ENCODE results near the gene CFAP74.

CFAP74 gene

DNA sequence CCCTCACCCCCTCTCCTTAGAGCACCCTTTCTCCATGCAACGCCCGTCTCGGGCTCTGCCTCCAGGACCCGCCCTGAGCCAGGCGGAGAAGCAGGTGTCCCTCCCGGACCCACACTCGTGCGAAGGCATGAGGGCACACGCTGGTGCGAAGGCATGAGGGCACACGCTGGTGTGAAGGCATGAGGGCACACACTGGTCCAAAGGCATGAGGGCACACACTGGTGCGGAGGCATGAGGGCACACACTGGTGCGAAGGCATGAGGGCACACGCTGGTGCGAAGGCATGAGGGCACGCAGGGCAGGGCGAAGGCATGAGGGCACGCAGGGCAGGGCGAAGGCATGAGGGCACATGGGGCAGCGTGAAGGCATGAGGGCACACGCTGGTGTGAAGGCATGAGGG lies 78.7 kb downstream of the CFAP74 start:
- no peak for DNase-seq

DNA sequence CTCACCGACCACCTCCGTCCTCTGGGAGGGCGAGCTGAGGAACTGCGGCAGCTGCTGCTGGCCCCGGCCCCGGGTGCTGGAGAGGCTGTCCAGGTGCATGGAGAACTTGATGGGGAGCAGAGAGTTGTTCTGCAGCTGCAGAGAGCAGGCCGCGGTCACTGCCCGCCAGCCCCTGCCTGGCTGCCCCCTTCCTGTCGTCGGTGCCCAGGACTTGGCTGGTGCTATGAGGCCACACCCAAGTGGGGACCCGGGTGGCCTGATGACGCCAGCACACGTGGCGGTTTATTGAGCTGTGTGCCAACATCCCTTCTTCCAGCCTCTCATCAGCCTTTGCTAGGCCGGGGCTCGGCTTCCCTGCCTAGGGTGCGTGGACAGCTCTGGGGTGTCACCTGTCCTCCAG lies 79.2 kb downstream of the CFAP74 start:
- DNase-seq, result no peak

DNA sequence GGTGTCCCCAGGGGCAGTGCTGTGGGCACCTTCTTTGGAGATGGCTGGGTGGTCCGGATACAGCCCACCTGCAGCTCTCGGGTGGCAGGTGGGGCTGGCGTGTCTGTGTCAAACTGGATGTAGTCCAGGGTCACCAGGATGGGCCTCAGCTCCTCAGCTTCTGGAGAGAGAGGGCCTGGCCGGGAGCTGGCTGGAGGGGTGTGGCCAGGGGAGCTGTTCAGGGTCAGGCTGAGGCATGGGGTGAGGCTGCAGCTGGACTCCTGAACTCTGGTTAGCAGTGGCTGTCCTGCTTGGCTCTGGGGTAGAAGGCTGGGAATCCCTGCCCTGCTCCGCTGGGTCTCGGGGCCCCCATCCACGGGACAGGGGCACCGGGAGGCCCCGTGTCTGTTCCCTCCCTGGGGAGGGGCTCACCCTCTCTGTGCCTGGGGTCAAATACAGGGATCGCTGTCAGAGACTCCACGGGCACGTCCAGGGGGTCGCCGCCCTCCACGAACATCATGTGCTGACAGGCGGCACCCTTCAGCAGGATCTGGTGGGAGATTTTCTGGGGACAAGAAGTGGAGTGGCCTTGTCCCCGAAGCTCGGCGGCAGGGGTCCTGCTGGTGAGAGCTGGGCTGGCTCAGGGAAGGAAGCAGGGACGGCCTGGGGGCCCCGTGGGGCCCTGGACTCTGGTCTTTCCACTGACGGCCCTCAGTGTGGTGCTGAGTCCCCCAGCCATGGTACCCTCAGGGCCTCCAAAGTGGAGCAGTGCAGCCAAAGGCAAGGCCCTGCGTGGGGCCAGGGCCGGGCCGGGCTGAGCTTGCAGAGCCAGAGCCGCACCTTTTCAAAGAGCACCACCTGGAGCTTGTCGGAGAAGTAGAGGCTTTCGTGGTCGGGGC lies 80.4 kb downstream of the CFAP74 start:
- no peak for DNase-seq

GRCh38 chr1:1922702-1922955 lies 81.0 kb downstream of the CFAP74 start:
- no peak for DNase-seq

- no peak for DNase-seq
These were observed 81.5 kb downstream of the CFAP74 start for GRCh38 chr1:1921901-1922701.

GRCh38 chr1:1921459-1921862 lies 82.1 kb downstream of the CFAP74 start:
- no peak for DNase-seq

DNA sequence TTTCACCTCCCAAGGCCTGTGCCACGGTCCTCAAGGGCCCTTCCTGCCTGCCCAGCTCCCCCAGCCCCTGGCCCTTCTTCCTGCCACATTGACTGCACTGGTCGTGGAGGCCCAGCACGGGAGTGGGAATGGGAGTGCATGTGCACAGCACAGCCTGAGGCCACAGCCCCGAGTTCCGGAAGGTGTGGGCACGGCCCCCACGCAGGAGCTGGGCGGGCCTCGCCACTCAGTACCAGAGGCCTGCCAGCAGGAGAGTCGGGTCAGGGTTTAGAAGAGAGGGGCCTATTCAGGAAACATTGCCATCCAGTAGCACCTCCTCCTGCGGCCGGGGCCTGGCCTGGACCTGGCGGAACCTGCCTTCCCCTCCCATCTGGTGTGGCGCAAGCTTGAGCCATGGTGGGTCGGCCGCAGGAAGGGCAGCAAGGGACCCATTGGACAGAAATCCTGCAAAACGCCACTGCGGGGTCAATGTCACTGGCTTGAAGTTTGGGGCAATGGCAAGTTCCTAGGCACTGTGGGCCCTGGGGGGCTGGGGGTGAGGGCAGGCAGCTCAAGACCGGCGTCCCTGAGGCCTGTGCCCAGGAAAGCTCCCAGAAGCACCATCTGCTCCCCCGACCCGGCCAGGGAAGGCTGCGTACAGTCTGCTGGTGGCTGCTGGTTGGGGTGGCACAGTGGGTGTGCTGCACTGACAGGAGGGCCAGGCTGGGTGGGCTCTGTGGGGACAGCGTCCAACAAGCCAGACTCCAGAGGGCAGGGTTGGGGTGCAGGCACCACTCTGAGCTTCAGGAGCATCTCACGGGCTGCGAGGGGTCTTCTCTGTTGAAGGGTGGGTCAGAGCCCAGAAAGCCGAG lies 82.8 kb downstream of the CFAP74 start:
- no peak for DNase-seq

DNA sequence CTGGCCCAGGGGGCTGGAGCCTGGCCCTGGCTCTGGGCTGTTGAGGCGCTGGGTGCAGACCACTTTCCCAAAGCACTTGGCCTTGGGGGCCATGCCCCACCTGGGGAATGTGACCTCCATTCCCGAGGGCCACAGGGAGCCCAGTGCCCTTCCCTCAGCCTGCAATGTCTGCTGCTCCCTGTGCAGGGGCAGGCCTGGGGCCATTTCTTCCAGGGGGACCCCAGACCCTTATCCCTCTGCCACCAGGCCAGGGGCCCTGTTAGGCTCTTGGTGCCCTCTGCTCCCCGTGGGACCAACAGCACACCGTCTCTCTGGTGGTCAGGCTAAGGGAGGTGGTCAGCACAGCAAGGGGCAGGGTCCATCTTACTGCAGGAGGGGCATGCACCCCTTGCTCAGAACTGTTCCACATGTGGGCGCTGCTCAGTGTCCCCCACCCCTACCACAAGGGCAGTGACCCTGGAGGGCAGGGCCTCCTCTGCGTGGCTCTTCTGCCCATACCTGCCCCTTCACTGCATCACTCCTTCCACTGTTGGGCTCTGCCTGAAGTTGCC lies 83.5 kb downstream of the CFAP74 start:
- DNase-seq, result no peak

- DNase-seq, result peak; percentile 96
These were observed 84.1 kb downstream of the CFAP74 start for GRCh38 chr1:1919304-1920056.

- no peak for DNase-seq
These were observed 84.7 kb downstream of the CFAP74 start, which contains the start of gene TMEM52 for GRCh38 chr1:1918901-1919303. Gene TMEM52 (minus strand): TSS chr1:1919279. CDS start chr1:1919265, 14 bp downstream.

- no peak for DNase-seq
These were observed 85.3 kb downstream of the CFAP74 start for GRCh38 chr1:1917995-1918900.

GRCh38 chr1:1917304-1917976 lies 86.1 kb downstream of the CFAP74 start:
- DNase-seq, result no peak

DNA sequence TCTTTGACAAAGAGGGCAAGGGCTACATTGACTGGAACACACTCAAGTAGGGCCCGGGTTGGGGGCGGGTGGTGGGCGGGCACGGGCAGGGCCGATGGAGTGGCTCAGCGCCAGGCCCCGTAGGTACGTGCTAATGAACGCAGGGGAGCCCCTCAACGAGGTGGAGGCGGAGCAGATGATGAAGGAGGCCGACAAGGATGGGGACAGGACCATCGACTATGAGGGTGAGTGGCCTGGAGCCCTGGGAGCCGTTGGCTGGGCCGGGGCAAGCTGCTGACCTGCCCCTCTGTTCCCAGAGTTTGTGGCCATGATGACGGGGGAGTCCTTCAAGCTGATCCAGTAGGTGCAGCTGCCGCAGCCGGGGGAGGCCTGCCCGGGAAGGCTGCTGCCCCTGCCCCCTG lies 86.7 kb downstream of the CFAP74 start:
- no peak for DNase-seq

DNA sequence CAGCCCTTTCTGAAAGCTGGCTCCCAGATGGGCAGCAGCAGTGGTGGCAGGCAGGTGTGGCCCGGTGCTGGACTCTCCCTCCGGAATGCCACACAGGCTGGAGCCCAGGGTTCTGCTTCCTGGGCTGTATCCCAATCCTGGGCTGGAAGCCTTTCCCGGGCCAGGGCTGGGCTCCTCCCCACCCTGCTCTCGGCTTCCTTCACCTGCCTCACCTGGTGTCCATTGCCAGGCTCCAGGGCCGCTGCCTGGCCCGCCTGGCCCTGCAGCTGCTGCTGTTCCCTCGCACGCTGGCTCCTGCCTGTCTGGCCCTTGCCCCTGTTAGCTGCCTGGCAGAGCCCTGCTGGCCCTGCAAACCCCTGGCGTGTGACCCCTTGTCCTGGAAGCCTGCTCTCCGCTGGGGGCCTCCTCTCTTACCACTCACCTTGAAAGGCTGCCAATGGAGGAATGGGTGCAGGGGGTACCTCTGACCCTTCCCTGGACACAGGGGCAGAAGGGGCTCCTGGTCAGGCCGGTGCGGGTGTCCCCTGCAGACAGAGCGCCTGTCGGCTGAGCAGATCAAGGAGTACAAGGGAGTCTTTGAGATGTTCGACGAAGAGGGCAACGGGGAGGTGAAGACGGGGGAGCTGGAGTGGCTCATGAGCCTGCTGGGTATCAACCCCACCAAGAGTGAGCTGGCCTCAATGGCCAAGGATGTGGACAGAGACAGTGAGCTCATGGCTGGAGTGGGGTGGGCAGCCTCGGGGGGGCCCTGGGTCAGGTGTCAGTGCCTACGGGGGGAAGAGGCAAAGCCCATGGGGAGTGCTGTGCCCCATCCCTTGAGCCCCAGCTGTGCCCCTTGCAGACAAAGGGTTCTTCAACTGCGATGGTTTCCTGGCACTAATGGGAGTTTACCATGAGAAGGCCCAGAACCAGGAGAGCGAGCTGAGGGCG lies 87.4 kb downstream of the CFAP74 start:
- no peak for DNase-seq

DNA sequence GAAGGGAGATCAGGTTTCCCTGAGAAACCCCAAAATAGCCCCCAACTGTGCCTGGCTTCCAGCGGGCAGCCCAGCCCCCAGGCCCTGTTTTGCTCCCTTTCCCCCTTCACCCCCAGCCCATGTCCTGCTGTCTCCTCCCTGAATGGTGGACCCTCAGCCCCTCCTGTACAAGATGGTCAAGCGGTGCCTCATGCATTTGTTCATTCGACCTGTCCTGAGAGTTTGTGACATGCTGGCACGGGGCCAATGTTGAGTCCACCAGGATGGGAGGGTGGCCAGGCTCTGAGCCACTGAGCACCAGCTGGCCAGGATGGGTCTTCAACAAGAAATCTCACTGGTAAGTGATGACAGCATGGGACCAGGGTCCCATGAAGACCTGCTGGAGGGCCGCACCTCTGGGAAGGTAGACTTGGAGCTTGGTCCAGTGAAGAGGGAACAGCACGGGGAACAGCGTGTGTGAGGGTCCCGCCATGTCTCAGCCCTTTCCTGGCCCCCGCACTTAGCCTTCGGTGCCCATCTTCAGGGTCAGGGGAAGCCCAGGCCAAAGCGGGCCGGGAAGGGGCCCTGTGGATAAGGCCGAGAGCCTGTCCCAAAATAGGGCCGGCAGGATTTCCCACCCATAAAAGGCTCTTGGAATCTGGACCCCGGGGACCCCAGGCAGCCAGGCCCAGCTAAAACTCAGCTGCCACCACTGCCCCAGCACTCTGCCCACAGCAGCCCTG lies 88.5 kb downstream of the CFAP74 start, which contains the start of gene CALML6:
Gene CALML6, plus strand, starts transcription at position 290 of the 722 bp plus-strand sequence. Its CDS starts 21 bp downstream, at position 311.
- DNase-seq, result no peak

- DNase-seq, result no peak
These were observed 89.2 kb downstream of the CFAP74 start for GRCh38 chr1:1914101-1914970.

GRCh38 chr1:1911350-1912041 lies 92.1 kb downstream of the CFAP74 start:
- no peak for DNase-seq

All from NCI-H1048 (cell line).